Fibroblast of lung (primary cell): ENCODE measurements around the gene SPEG. TPM values are rescaled to one million over a fixed set of nuclear protein-coding genes. Genes with fewer than 3 reads are reported as not detected.

Experiments
- DNase-seq, 2 donors: peaks; one replicate each; pipeline versions ENCODE4 v3.0.0 to v3.0.0-alpha.2; 2010; ENCODE audit warnings: low read depth in 2 of 2
- H2AFZ ChIP-seq: 2 replicates; pipeline ENCODE4 v1.5.1; 2012; ENCODE audit warnings: low read length, control low read depth, inconsistent platforms
- H3K27ac ChIP-seq: 2 replicates; pipeline ENCODE4 v1.5.1; 2011; ENCODE audit warnings: low read length, control low read depth; ENCODE audit not compliant: insufficient read depth
- H3K27me3 ChIP-seq: 2 replicates; pipeline ENCODE4 v1.5.1; 2011; ENCODE audit warnings: mild to moderate bottlenecking, low read length; ENCODE audit not compliant: control insufficient read depth, insufficient read depth
- H3K36me3 ChIP-seq: 2 replicates; pipeline ENCODE4 v1.5.1; 2011; ENCODE audit warnings: low read length; ENCODE audit not compliant: control insufficient read depth, insufficient read depth
- H3K4me1 ChIP-seq: 2 replicates; pipeline ENCODE4 v1.5.1; 2011; ENCODE audit warnings: low read length; ENCODE audit not compliant: control insufficient read depth, insufficient read depth; ENCODE audit errors: extremely low read depth
- H3K4me2 ChIP-seq: 2 replicates; pipeline ENCODE4 v1.5.1; 2011; ENCODE audit warnings: low read length, control low read depth; ENCODE audit not compliant: insufficient read depth; ENCODE audit errors: extremely low read depth
- H3K4me3 ChIP-seq, 4 experiments: fragments of 200-600 bp in 1 of 4; sonication (generic) in 1 of 4; replicated peaks in 1 of 4; 2 replicates each; pipeline ENCODE4 v1.5.1; 2011 to 2016; ENCODE audit warnings: low read length in 4 of 4, low read depth in 3 of 4, mild to moderate bottlenecking in 3 of 4, control low read depth in 2 of 4, inconsistent platforms in 1 of 4, mixed read lengths in 1 of 4; ENCODE audit not compliant: insufficient read depth in 1 of 4; ENCODE audit errors: control extremely low read depth in 1 of 4
- H3K79me2 ChIP-seq: 2 replicates; pipeline ENCODE4 v1.5.1; 2012; ENCODE audit warnings: mild to moderate bottlenecking, low read length, inconsistent platforms; ENCODE audit not compliant: control insufficient read depth, insufficient read depth
- H3K9ac ChIP-seq: 2 replicates; pipeline ENCODE4 v1.5.1; 2011; ENCODE audit warnings: mild to moderate bottlenecking, low read length, control low read depth; ENCODE audit not compliant: insufficient read depth
- H3K9me3 ChIP-seq: 2 replicates; pipeline ENCODE4 v1.5.1; 2012; ENCODE audit warnings: low read depth, low read length; ENCODE audit not compliant: control insufficient read depth, insufficient read depth
- H4K20me1 ChIP-seq: 2 replicates; pipeline ENCODE4 v1.5.1; 2011; ENCODE audit warnings: low read length; ENCODE audit not compliant: control insufficient read depth, insufficient read depth; ENCODE audit errors: extremely low read depth
- EZH2 ChIP-seq: IDR thresholded peaks from 2 replicates; pipeline ENCODE4 v1.5.1; 2012; ENCODE audit warnings: low read length, control low read depth, mild to moderate bottlenecking; ENCODE audit errors: missing control alignments
- polyA plus RNA-seq, 2 donors: library from polyadenylated mRNA; depleted of rRNA in 1 of 2; stranded (reverse) in 1 of 2; unstranded in 1 of 2; fragments of >200 nt; gene quantifications; 2 replicates each; pipeline ENCODE4 v1.2.1, GENCODE V29; 2011 to 2012; ENCODE audit warnings: missing spikeins in 1 of 2
- total RNA-seq: library from RNA; depleted of rRNA; stranded (reverse); fragments of >200 nt; gene quantifications from 2 replicates; pipeline ENCODE4 v1.2.1, GENCODE V29; 2014
- TF ChIP-seq, protein P1 (sequence below), 2 donors: IDR thresholded peaks in 1 of 2; conservative IDR thresholded peaks in 1 of 2; 1 replicate in 1 of 2; 2 replicates in 1 of 2; pipeline ENCODE4 v1.5.1; 2011 to 2012; ENCODE audit warnings: low read length in 2 of 2, control low read depth in 1 of 2, inconsistent platforms in 1 of 2, low read depth in 1 of 2, mild to moderate bottlenecking in 1 of 2

SPEG gene
- total and polyA plus RNA-seq, 2 donors (not counting 1 experiment from before 2014, with no cell fraction given), result 9.5 to 20.1 TPM

DNA sequence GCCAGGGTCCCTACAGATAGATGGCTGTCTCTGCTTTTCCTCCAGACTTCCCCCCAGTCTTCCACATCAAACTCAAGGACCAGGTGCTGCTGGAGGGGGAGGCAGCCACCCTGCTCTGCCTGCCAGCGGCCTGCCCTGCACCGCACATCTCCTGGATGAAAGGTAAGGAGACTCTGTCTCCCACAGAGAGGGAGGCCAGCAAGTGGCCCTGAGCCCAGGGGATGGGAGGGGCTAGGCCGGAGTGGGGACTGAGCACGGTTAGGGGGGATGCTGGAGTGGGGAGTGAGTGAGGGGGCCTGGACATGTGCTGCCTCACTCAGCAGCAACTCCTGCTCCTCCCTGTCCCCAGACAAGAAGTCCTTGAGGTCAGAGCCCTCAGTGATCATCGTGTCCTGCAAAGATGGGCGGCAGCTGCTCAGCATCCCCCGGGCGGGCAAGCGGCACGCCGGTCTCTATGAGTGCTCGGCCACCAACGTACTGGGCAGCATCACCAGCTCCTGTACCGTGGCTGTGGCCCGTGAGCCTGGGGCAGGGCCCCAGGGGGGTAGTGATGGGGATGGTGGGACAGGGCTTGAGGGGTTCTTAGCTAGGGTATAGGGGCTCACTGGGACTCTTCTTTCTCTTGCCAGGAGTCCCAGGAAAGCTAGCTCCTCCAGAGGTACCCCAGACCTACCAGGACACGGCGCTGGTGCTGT, 53.7 kb downstream of the SPEG start:
- Histone ChIP-seq H3K9me3 (no peaks in the 10 kb centered on the region), H2AFZ (no peak overlapping the region), H3K4me2 (no peak overlapping the region), H3K4me1 (no peaks in the 10 kb centered on the region), H3K36me3 (no peaks in the 10 kb centered on the region), H3K79me2 (no peaks in the 10 kb centered on the region), H3K27ac (no peak overlapping the region), H3K27me3 (peaks cover 29% of the 10 kb centered on the region), H4K20me1 (no peaks in the 10 kb centered on the region), H3K4me3 (no peak overlapping the region), H3K9ac (no peak overlapping the region)
- TF ChIP-seq, protein P1, sequence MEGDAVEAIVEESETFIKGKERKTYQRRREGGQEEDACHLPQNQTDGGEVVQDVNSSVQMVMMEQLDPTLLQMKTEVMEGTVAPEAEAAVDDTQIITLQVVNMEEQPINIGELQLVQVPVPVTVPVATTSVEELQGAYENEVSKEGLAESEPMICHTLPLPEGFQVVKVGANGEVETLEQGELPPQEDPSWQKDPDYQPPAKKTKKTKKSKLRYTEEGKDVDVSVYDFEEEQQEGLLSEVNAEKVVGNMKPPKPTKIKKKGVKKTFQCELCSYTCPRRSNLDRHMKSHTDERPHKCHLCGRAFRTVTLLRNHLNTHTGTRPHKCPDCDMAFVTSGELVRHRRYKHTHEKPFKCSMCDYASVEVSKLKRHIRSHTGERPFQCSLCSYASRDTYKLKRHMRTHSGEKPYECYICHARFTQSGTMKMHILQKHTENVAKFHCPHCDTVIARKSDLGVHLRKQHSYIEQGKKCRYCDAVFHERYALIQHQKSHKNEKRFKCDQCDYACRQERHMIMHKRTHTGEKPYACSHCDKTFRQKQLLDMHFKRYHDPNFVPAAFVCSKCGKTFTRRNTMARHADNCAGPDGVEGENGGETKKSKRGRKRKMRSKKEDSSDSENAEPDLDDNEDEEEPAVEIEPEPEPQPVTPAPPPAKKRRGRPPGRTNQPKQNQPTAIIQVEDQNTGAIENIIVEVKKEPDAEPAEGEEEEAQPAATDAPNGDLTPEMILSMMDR (conservative IDR thresholded peaks at IDR 0.05 in 1 of 2, IDR thresholded peaks at IDR 0.05 in 1 of 2; ENCODE audit: low read depth in 1 of 2, low read length in 2 of 2), result no peak
- no peak for TF ChIP-seq EZH2
- no peak for DNase-seq

DNA sequence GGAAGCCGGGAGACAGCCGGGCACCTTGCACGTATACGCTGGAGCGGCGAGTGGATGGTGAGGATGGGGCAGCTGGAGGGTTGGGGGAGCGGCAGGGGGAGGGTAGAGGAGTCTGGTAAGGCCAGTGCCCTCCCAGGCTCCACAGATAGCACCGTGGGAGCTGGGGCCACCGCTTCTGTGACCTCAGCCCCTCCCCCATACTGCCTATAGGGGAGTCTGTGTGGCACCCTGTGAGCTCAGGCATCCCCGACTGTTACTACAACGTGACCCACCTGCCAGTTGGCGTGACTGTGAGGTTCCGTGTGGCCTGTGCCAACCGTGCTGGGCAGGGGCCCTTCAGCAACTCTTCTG, 54.2 kb downstream of the SPEG start:
- TF ChIP-seq EZH2, result no peak
- TF ChIP-seq, protein P1 (conservative IDR thresholded peaks at IDR 0.05 in 1 of 2, IDR thresholded peaks at IDR 0.05 in 1 of 2; ENCODE audit: low read depth in 1 of 2, low read length in 2 of 2), result no peak
- no peak overlapping the region for H3K4me2 ChIP-seq
- H3K9ac ChIP-seq, result no peak overlapping the region
- no peaks in the 10 kb centered on the region for H3K9me3 ChIP-seq
- H3K36me3 ChIP-seq, result no peaks in the 10 kb centered on the region
- no peaks in the 10 kb centered on the region for H3K4me1 ChIP-seq
- DNase-seq, result no peak
- H3K79me2 ChIP-seq, result no peaks in the 10 kb centered on the region
- no peaks in the 10 kb centered on the region for H4K20me1 ChIP-seq
- H3K4me3 ChIP-seq, result no peak overlapping the region
- no peak overlapping the region for H3K27ac ChIP-seq
- peaks cover 27% of the 10 kb centered on the region for H3K27me3 ChIP-seq
- no peak overlapping the region for H2AFZ ChIP-seq

DNA sequence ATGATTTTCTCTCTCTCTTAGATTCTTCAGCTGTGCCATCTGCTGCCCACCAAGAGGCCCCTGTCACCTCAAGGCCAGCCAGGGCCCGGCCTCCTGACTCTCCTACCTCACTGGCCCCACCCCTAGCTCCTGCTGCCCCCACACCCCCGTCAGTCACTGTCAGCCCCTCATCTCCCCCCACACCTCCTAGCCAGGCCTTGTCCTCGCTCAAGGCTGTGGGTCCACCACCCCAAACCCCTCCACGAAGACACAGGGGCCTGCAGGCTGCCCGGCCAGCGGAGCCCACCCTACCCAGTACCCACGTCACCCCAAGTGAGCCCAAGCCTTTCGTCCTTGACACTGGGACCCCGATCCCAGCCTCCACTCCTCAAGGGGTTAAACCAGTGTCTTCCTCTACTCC, 54.7 kb downstream of the SPEG start:
- Histone ChIP-seq H3K36me3 (no peaks in the 10 kb centered on the region), H3K4me3 (no peak overlapping the region), H3K79me2 (no peaks in the 10 kb centered on the region), H3K4me2 (no peak overlapping the region), H2AFZ (no peak overlapping the region), H4K20me1 (no peaks in the 10 kb centered on the region), H3K9ac (no peak overlapping the region), H3K4me1 (no peaks in the 10 kb centered on the region), H3K27ac (no peak overlapping the region), H3K27me3 (peaks cover 24% of the 10 kb centered on the region), H3K9me3 (no peaks in the 10 kb centered on the region)
- no peak for DNase-seq
- TF ChIP-seq, protein P1 (conservative IDR thresholded peaks at IDR 0.05 in 1 of 2, IDR thresholded peaks at IDR 0.05 in 1 of 2; ENCODE audit: low read depth in 1 of 2, low read length in 2 of 2), result no peak
- no peak for TF ChIP-seq EZH2
